NCI-H82 (cell line): ENCODE data around the gene ZNF584.
A peak's percentile ranks its signal among the peaks of the same experiment; 100 is the strongest.

ENCODE experiments used
- DNase-seq: peaks from one replicate; lab custom pipeline; 2025; lab: John Stamatoyannopoulos, UW

The ZNF584 gene

GRCh38 chr19:58385891-58386575 lies 22.4 kb upstream of the ZNF584 start:
- peak; percentile 43 for DNase-seq

- DNase-seq, result peak; percentile 100
Measured at GRCh38 chr19:58386576-58387337, 21.7 kb upstream of the ZNF584 start, which contains the start of gene RPS5. Gene RPS5, plus strand, starts transcription at chr19:58387269. Its CDS starts 869 bp downstream, at chr19:58388138.

GRCh38 chr19:58387338-58388174 lies 20.9 kb upstream of the ZNF584 start:
- DNase-seq, result no peak

- DNase-seq, result no peak
Measured at GRCh38 chr19:58388175-58388526, 20.3 kb upstream of the ZNF584 start.

GRCh38 chr19:58392945-58393724 lies 15.3 kb upstream of the ZNF584 start:
- no peak for DNase-seq

- DNase-seq, result no peak
Measured at GRCh38 chr19:58393725-58394033, 14.8 kb upstream of the ZNF584 start.

GRCh38 chr19:58394821-58395219 lies 13.6 kb upstream of the ZNF584 start:
- no peak for DNase-seq

- DNase-seq, result peak; percentile 49
Measured at GRCh38 chr19:58395220-58395978, 13.1 kb upstream of the ZNF584 start, which contains the start of gene RNF225. Gene RNF225, plus strand, starts transcription at chr19:58395656. Its CDS starts 434 bp downstream, at chr19:58396090.

GRCh38 chr19:58395979-58396627 lies 12.3 kb upstream of the ZNF584 start:
- DNase-seq, result no peak

- DNase-seq, result no peak
Measured at GRCh38 chr19:58396691-58397532, 11.5 kb upstream of the ZNF584 start.

- no peak for DNase-seq
Measured at GRCh38 chr19:58397533-58398037, 10.9 kb upstream of the ZNF584 start.

- no peak for DNase-seq
Measured at GRCh38 chr19:58398087-58398486, 10.4 kb upstream of the ZNF584 start.

- DNase-seq, result no peak
Measured at GRCh38 chr19:58398545-58398944, 9.9 kb upstream of the ZNF584 start.

- no peak for DNase-seq
Measured at GRCh38 chr19:58399903-58400302, 8.5 kb upstream of the ZNF584 start.

- peak; percentile 27 for DNase-seq
Measured at GRCh38 chr19:58400316-58400915, 8.0 kb upstream of the ZNF584 start.

GRCh38 chr19:58400916-58401839 lies 7.3 kb upstream of the ZNF584 start:
- peak; percentile 100 for DNase-seq

GRCh38 chr19:58401840-58402421 lies 6.5 kb upstream of the ZNF584 start:
- DNase-seq, result peak; percentile 39
